K562 (cell line): Measurements from ENCODE around the gene HDAC1. TPM values are rescaled to one million over a fixed set of nuclear protein-coding genes. Genes with fewer than 3 reads are reported as not detected.

Experiments used
- CBFA2T2 ChIP-seq: fragments of 450-650 bp; conservative IDR thresholded peaks from 2 replicates; pipeline ENCODE4 v1.6.1; 2017; ENCODE audit warnings: mild to moderate bottlenecking
- CSDE1 ChIP-seq, 2 experiments: fragments of 450-650 bp; IDR thresholded peaks; 2 replicates each; pipeline ENCODE4 v1.6.1; 2016; ENCODE audit warnings: mild to moderate bottlenecking in 1 of 2
- EZH2 ChIP-seq: IDR thresholded peaks from 2 replicates; pipeline ENCODE4 v1.6.1; 2012; ENCODE audit warnings: low read depth, mild to moderate bottlenecking, inconsistent platforms, low read length, borderline replicate concordance
- FOXA3 ChIP-seq, 2 experiments: fragments of 450-650 bp in 1 of 2; sonication (generic) in 1 of 2; formaldehyde crosslinking; IDR thresholded peaks in 1 of 2; conservative IDR thresholded peaks in 1 of 2; 2 replicates each; pipeline versions ENCODE4 v1.4.0 to v1.8.0; 2020 to 2022; ENCODE audit warnings: mild to moderate bottlenecking in 2 of 2, missing genetic modification reagents in 1 of 2
- FOXJ3 ChIP-seq: sonication (generic); formaldehyde crosslinking; IDR thresholded peaks from 2 replicates; pipeline ENCODE4 v1.4.0; 2020; ENCODE audit warnings: mild to moderate bottlenecking, missing genetic modification reagents
- HDAC1 ChIP-seq, 2 experiments: fragments of 450-650 bp; IDR thresholded peaks; 2 replicates each; pipeline ENCODE4 v1.6.1; 2016 to 2017; ENCODE audit warnings: inconsistent platforms in 1 of 2, mild to moderate bottlenecking in 1 of 2, moderate library complexity in 1 of 2
- HDAC6 ChIP-seq: IDR thresholded peaks from 2 replicates; pipeline ENCODE4 v1.6.1; 2012; ENCODE audit warnings: low read depth, mild to moderate bottlenecking, control low read depth, inconsistent platforms, low read length, moderate library complexity
- MEIS2 ChIP-seq: fragments of 450-650 bp; IDR thresholded peaks from 2 replicates; pipeline ENCODE4 v1.6.1; 2014; ENCODE audit warnings: mild to moderate bottlenecking; ENCODE audit not compliant: partially characterized antibody
- MITF ChIP-seq: IDR thresholded peaks from 2 replicates; pipeline ENCODE4 v1.6.1; 2014; ENCODE audit warnings: antibody characterized with exemption
- RERE ChIP-seq: sonication (generic); formaldehyde crosslinking; IDR thresholded peaks from 2 replicates; pipeline ENCODE4 v1.8.0; 2023; ENCODE audit warnings: missing genetic modification reagents, mild to moderate bottlenecking, borderline replicate concordance
- SMC3 ChIP-seq: conservative IDR thresholded peaks from 2 replicates; pipeline ENCODE4 v1.6.1; 2011; ENCODE audit warnings: low read depth, low read length, improper control_type of control experiment; ENCODE audit not compliant: insufficient read depth
- SNIP1 ChIP-seq: fragments of 450-650 bp; IDR thresholded peaks from 2 replicates; pipeline ENCODE4 v1.7.1; 2017; ENCODE audit warnings: low read depth, mild to moderate bottlenecking
- TAF15 ChIP-seq: fragments of 200-400 bp; formaldehyde crosslinking; IDR thresholded peaks from 2 replicates; pipeline ENCODE4 v1.6.1; 2017; ENCODE audit warnings: mild to moderate bottlenecking, low read depth, low read length, moderate library complexity
- TEAD4 ChIP-seq, 2 experiments: sonication (generic) in 1 of 2; formaldehyde crosslinking in 1 of 2; IDR thresholded peaks; 2 replicates each; pipeline versions ENCODE4 v1.6.1 to v1.8.0; 2012 to 2022; ENCODE audit warnings: borderline replicate concordance in 1 of 2, inconsistent platforms in 1 of 2, low read length in 1 of 2, mild to moderate bottlenecking in 1 of 2, missing genetic modification reagents in 1 of 2
- ZNF444 ChIP-seq: fragments of 250-450 bp; sonication (Bioruptor Pico); IDR thresholded peaks from 2 replicates; pipeline ENCODE4 v1.4.0; 2020; ENCODE audit warnings: mild to moderate bottlenecking, moderate library complexity
- polyA plus RNA-seq, 8 experiments: library from polyadenylated mRNA; depleted of rRNA in 4 of 8; stranded (reverse) in 5 of 8; unstranded in 3 of 8; fragments of >200 nt; fragmentation: Nextera tagmentation in 2 of 8; fragmentation: Illumina TruSeq in 1 of 8; extraction: Ambion mirVana in 2 of 8; extraction: Trizol in 1 of 8; gene quantifications; 2 replicates each; pipeline versions ENCODE4 v1.2.1 to v1.2.3, GENCODE V29; 2011 to 2014; ENCODE audit warnings: inconsistent platforms in 1 of 8, missing spikeins in 1 of 8
- total RNA-seq, 7 experiments: library from RNA; depleted of rRNA in 6 of 7; stranded (reverse); fragments of >200 nt in 6 of 7; fragmentation: Illumina TruSeq in 2 of 7; extraction: Trizol in 2 of 7; gene quantifications; 2 replicates each; pipeline versions ENCODE4 v1.2.1 to v1.2.3, GENCODE V29; 2011 to 2021; ENCODE audit warnings: low replicate concordance in 1 of 7
- TF ChIP-seq, protein P1 (sequence below): fragments of 450-650 bp; IDR thresholded peaks from 2 replicates; pipeline ENCODE4 v1.6.1; 2016; ENCODE audit warnings: low read depth, mild to moderate bottlenecking, moderate library complexity
- TF ChIP-seq, protein P2 (sequence below): fragments of 450-650 bp; formaldehyde crosslinking; IDR thresholded peaks from 2 replicates; pipeline ENCODE4 v1.4.0; 2022; ENCODE audit warnings: mild to moderate bottlenecking, moderate library complexity
- TF ChIP-seq, protein P3 (sequence below): IDR thresholded peaks from 2 replicates; pipeline ENCODE4 v1.6.1; 2011; ENCODE audit not compliant: insufficient read length; ENCODE audit errors: extremely low read depth

Gene HDAC1
- total and polyA plus RNA-seq, 9 of the 15 experiments (the other 6 are each of a cell fraction or from before 2014, with no cell fraction given): 169 to 384 (median 193) TPM

- TF ChIP-seq, protein P1, sequence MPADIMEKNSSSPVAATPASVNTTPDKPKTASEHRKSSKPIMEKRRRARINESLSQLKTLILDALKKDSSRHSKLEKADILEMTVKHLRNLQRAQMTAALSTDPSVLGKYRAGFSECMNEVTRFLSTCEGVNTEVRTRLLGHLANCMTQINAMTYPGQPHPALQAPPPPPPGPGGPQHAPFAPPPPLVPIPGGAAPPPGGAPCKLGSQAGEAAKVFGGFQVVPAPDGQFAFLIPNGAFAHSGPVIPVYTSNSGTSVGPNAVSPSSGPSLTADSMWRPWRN: no peak
- no peak for TF ChIP-seq CSDE1 (IDR thresholded peaks at IDR 0.05)
- peak in 1 of 2 experiments; percentile 85; a peak in 2 of 4 replicates for TF ChIP-seq HDAC1 (IDR thresholded peaks at IDR 0.05)
- TF ChIP-seq RERE: no peak
- TF ChIP-seq FOXA3 (CRISPR knock-in tag; conservative IDR thresholded peaks at IDR 0.05 in 1 of 2, IDR thresholded peaks at IDR 0.05 in 1 of 2): no peak; a peak in 1 of 4 replicates
- no peak for TF ChIP-seq SNIP1
- TF ChIP-seq TEAD4 (IDR thresholded peaks at IDR 0.05; ENCODE audit: low read length): no peak
- no peak for TF ChIP-seq TEAD4 (CRISPR knock-in tag; IDR thresholded peaks at IDR 0.05; ENCODE audit: borderline replicate concordance)
- no peak for TF ChIP-seq EZH2
- peak; percentile 9; the same call in 1 of the 2 replicates for TF ChIP-seq TAF15
- no peak for TF ChIP-seq CBFA2T2
- no peak for TF ChIP-seq FOXJ3 (CRISPR knock-in tag)
- peak; percentile 64; the same call in 1 of the 2 replicates for TF ChIP-seq SMC3
- TF ChIP-seq, protein P2, sequence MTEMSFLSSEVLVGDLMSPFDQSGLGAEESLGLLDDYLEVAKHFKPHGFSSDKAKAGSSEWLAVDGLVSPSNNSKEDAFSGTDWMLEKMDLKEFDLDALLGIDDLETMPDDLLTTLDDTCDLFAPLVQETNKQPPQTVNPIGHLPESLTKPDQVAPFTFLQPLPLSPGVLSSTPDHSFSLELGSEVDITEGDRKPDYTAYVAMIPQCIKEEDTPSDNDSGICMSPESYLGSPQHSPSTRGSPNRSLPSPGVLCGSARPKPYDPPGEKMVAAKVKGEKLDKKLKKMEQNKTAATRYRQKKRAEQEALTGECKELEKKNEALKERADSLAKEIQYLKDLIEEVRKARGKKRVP: no peak; the same call in 1 of the 2 replicates
- TF ChIP-seq MITF: no peak
- 0 out of 2 replicates have a peak, but pooled peaks have one; percentile 40 for TF ChIP-seq ZNF444 (CRISPR knock-in tag)
- no peak for TF ChIP-seq HDAC6
- TF ChIP-seq, protein P3, sequence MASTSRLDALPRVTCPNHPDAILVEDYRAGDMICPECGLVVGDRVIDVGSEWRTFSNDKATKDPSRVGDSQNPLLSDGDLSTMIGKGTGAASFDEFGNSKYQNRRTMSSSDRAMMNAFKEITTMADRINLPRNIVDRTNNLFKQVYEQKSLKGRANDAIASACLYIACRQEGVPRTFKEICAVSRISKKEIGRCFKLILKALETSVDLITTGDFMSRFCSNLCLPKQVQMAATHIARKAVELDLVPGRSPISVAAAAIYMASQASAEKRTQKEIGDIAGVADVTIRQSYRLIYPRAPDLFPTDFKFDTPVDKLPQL: no peak
- TF ChIP-seq MEIS2: no peak
These were observed 43.1 kb downstream of the HDAC1 start (continued) for GRCh38 chr1:32334864-32335534.
